ENCODE results near the gene PLA2G4C.

The PLA2G4C gene

GRCh38 chr19:48029431-48029830, 81.2 kb downstream of the PLA2G4C start:
- no peak for DNase-seq (ENCODE audit: low read depth, low spot score)
- no peak for TF ChIP-seq YY1 (IDR thresholded peaks at IDR 0.05; ENCODE audit: insufficient read depth, insufficient read length)
- no peak for TF ChIP-seq SUZ12 (IDR thresholded peaks at IDR 0.05; ENCODE audit: extremely low read depth, insufficient read depth, insufficient read length)
- no peak for TF ChIP-seq ZNF274 (IDR thresholded peaks at IDR 0.05; ENCODE audit: low read depth, low read length)
- Histone ChIP-seq H3K27me3 (ENCODE audit: insufficient read depth, insufficient read length) (no peaks in the 10 kb centered on the region), H3K4me1 (ENCODE audit: insufficient read depth, insufficient read length) (no peaks in the 10 kb centered on the region), H3K4me3 (ENCODE audit: insufficient read length, low read depth) (no peak overlapping the region), H3K9ac (ENCODE audit: insufficient read length, low read depth) (no peak overlapping the region), H3K9me3 (ENCODE audit: insufficient read depth, low read length) (no peaks in the 10 kb centered on the region), H3K36me3 (ENCODE audit: insufficient read depth, insufficient read length, low read length) (no peaks in the 10 kb centered on the region)

- no peaks in the 10 kb centered on the region for H3K27me3 ChIP-seq (ENCODE audit: insufficient read depth, insufficient read length)
- no peak overlapping the region for H3K9ac ChIP-seq (ENCODE audit: insufficient read length, low read depth)
- H3K4me3 ChIP-seq (ENCODE audit: insufficient read length, low read depth): no peak overlapping the region
- TF ChIP-seq ZNF274 (IDR thresholded peaks at IDR 0.05; ENCODE audit: low read depth, low read length): no peak
- no peaks in the 10 kb centered on the region for H3K4me1 ChIP-seq (ENCODE audit: insufficient read depth, insufficient read length)
- H3K36me3 ChIP-seq (ENCODE audit: insufficient read depth, insufficient read length, low read length): no peaks in the 10 kb centered on the region
- DNase-seq (ENCODE audit: low read depth, low spot score): no peak
- H3K9me3 ChIP-seq (ENCODE audit: insufficient read depth, low read length): no peaks in the 10 kb centered on the region
Observed at GRCh38 chr19:48025480-48025879, 85.1 kb downstream of the PLA2G4C start.

GRCh38 chr19:48023518-48023917, 87.1 kb downstream of the PLA2G4C start:
- Histone ChIP-seq H3K9ac (ENCODE audit: insufficient read length, low read depth) (no peak overlapping the region), H3K9me3 (ENCODE audit: insufficient read depth, low read length) (no peaks in the 10 kb centered on the region), H3K36me3 (ENCODE audit: insufficient read depth, insufficient read length, low read length) (no peaks in the 10 kb centered on the region), H3K4me1 (ENCODE audit: insufficient read depth, insufficient read length) (no peaks in the 10 kb centered on the region), H3K27me3 (ENCODE audit: insufficient read depth, insufficient read length) (no peaks in the 10 kb centered on the region), H3K4me3 (ENCODE audit: insufficient read length, low read depth) (no peak overlapping the region)
- no peak for DNase-seq (ENCODE audit: low read depth, low spot score)
- no peak for TF ChIP-seq SUZ12 (IDR thresholded peaks at IDR 0.05; ENCODE audit: extremely low read depth, insufficient read depth, insufficient read length)
- no peak for TF ChIP-seq ZNF274 (IDR thresholded peaks at IDR 0.05; ENCODE audit: low read depth, low read length)
- TF ChIP-seq YY1 (IDR thresholded peaks at IDR 0.05; ENCODE audit: insufficient read depth, insufficient read length): no peak

- Histone ChIP-seq H3K9ac (ENCODE audit: insufficient read length, low read depth) (no peak overlapping the region), H3K4me3 (ENCODE audit: insufficient read length, low read depth) (no peak overlapping the region), H3K4me1 (ENCODE audit: insufficient read depth, insufficient read length) (no peaks in the 10 kb centered on the region), H3K36me3 (ENCODE audit: insufficient read depth, insufficient read length, low read length) (no peaks in the 10 kb centered on the region), H3K9me3 (ENCODE audit: insufficient read depth, low read length) (no peaks in the 10 kb centered on the region), H3K27me3 (ENCODE audit: insufficient read depth, insufficient read length) (no peaks in the 10 kb centered on the region)
- TF ChIP-seq YY1 (IDR thresholded peaks at IDR 0.05; ENCODE audit: insufficient read depth, insufficient read length) (no peak), ZNF274 (IDR thresholded peaks at IDR 0.05; ENCODE audit: low read depth, low read length) (no peak), SUZ12 (IDR thresholded peaks at IDR 0.05; ENCODE audit: extremely low read depth, insufficient read depth, insufficient read length) (no peak)
- DNase-seq (ENCODE audit: low read depth, low spot score): no peak
Observed at GRCh38 chr19:48023011-48023410, 87.6 kb downstream of the PLA2G4C start.

- TF ChIP-seq SUZ12 (IDR thresholded peaks at IDR 0.05; ENCODE audit: extremely low read depth, insufficient read depth, insufficient read length) (no peak), YY1 (IDR thresholded peaks at IDR 0.05; ENCODE audit: insufficient read depth, insufficient read length) (no peak), ZNF274 (IDR thresholded peaks at IDR 0.05; ENCODE audit: low read depth, low read length) (no peak)
- H3K4me3 ChIP-seq (ENCODE audit: insufficient read length, low read depth): no peak overlapping the region
- H3K4me1 ChIP-seq (ENCODE audit: insufficient read depth, insufficient read length): no peaks in the 10 kb centered on the region
- no peaks in the 10 kb centered on the region for H3K36me3 ChIP-seq (ENCODE audit: insufficient read depth, insufficient read length, low read length)
- no peaks in the 10 kb centered on the region for H3K27me3 ChIP-seq (ENCODE audit: insufficient read depth, insufficient read length)
- DNase-seq (ENCODE audit: low read depth, low spot score): no peak
- H3K9me3 ChIP-seq (ENCODE audit: insufficient read depth, low read length): 0 out of 2 replicates have a peak, but pooled peaks cover 5% of the 10 kb centered on the region
- H3K9ac ChIP-seq (ENCODE audit: insufficient read length, low read depth): no peak overlapping the region
Observed at GRCh38 chr19:48020686-48021085, 89.9 kb downstream of the PLA2G4C start.

- no peak for DNase-seq (ENCODE audit: low read depth, low spot score)
- Histone ChIP-seq H3K9ac (ENCODE audit: insufficient read length, low read depth) (no peak overlapping the region), H3K36me3 (ENCODE audit: insufficient read depth, insufficient read length, low read length) (no peaks in the 10 kb centered on the region), H3K4me3 (ENCODE audit: insufficient read length, low read depth) (no peak overlapping the region), H3K27me3 (ENCODE audit: insufficient read depth, insufficient read length) (no peaks in the 10 kb centered on the region), H3K4me1 (ENCODE audit: insufficient read depth, insufficient read length) (no peaks in the 10 kb centered on the region), H3K9me3 (ENCODE audit: insufficient read depth, low read length) (peaks cover 12% of the 10 kb centered on the region; the same call in 1 of the 2 replicates)
- no peak for TF ChIP-seq YY1 (IDR thresholded peaks at IDR 0.05; ENCODE audit: insufficient read depth, insufficient read length)
- no peak for TF ChIP-seq ZNF274 (IDR thresholded peaks at IDR 0.05; ENCODE audit: low read depth, low read length)
- no peak for TF ChIP-seq SUZ12 (IDR thresholded peaks at IDR 0.05; ENCODE audit: extremely low read depth, insufficient read depth, insufficient read length)
Observed at GRCh38 chr19:48010932-48011758, 99.5 kb downstream of the PLA2G4C start.

- DNase-seq (ENCODE audit: low read depth, low spot score): peak; percentile 13
- Histone ChIP-seq H3K4me1 (ENCODE audit: insufficient read depth, insufficient read length) (no peaks in the 10 kb centered on the region), H3K27me3 (ENCODE audit: insufficient read depth, insufficient read length) (no peaks in the 10 kb centered on the region), H3K9ac (ENCODE audit: insufficient read length, low read depth) (no peak overlapping the region), H3K36me3 (ENCODE audit: insufficient read depth, insufficient read length, low read length) (no peaks in the 10 kb centered on the region), H3K4me3 (ENCODE audit: insufficient read length, low read depth) (no peak overlapping the region), H3K9me3 (ENCODE audit: insufficient read depth, low read length) (peaks cover 8% of the 10 kb centered on the region; the same call in 1 of the 2 replicates)
- TF ChIP-seq YY1 (IDR thresholded peaks at IDR 0.05; ENCODE audit: insufficient read depth, insufficient read length) (no peak), ZNF274 (IDR thresholded peaks at IDR 0.05; ENCODE audit: low read depth, low read length) (no peak), SUZ12 (IDR thresholded peaks at IDR 0.05; ENCODE audit: extremely low read depth, insufficient read depth, insufficient read length) (no peak)
Observed at GRCh38 chr19:48006762-48007161, 103.9 kb downstream of the PLA2G4C start.

Measured in NT2/D1 (cell line).